DLD1 (cell line): ENCODE measurements around the gene TACC2.

Source experiments
- in situ Hi-C: cut with HindIII; loops from 2 replicates; pipeline ENCODE4 v1.10.0; 2017; ENCODE audit warnings: low sequenced_read_pairs

TACC2 gene

GRCh38 chr10:122288917-122289316, 300.0 kb downstream of the TACC2 start:
- in situ Hi-C loops = no loop called here

GRCh38 chr10:122290334-122290733, 301.4 kb downstream of the TACC2 start:
- in situ Hi-C loops = loop anchor here (10.0 kb wide), 1 partner anchor 144 kb away; no protein-coding TSS in a partner anchor

- in situ Hi-C loops = loop anchor here (10.0 kb wide), 1 partner anchor 144 kb away; no protein-coding TSS in a partner anchor
These were observed 302.0 kb downstream of the TACC2 start for GRCh38 chr10:122290833-122291532.

GRCh38 chr10:122291739-122292138, 302.8 kb downstream of the TACC2 start:
- in situ Hi-C loops = loop anchor here (10.0 kb wide), 1 partner anchor 143 kb away; no protein-coding TSS in a partner anchor

- in situ Hi-C loops = loop anchor here (10.0 kb wide), 1 partner anchor 142 kb away; no protein-coding TSS in a partner anchor
These were observed 303.4 kb downstream of the TACC2 start for GRCh38 chr10:122292376-122292775.

- in situ Hi-C loops = loop anchor here (10.0 kb wide), 1 partner anchor 141 kb away; no protein-coding TSS in a partner anchor
These were observed 304.4 kb downstream of the TACC2 start for GRCh38 chr10:122293156-122293960.

- in situ Hi-C loops = loop anchor here (10.0 kb wide), 1 partner anchor 141 kb away; no protein-coding TSS in a partner anchor
These were observed 305.0 kb downstream of the TACC2 start for GRCh38 chr10:122293961-122294380.

GRCh38 chr10:122294511-122295450, 305.8 kb downstream of the TACC2 start:
- in situ Hi-C loops = loop anchor here (10.0 kb wide), 1 partner anchor 140 kb away; no protein-coding TSS in a partner anchor

- in situ Hi-C loops = loop anchor here (10.0 kb wide), 1 partner anchor 139 kb away; no protein-coding TSS in a partner anchor
These were observed 306.5 kb downstream of the TACC2 start for GRCh38 chr10:122295451-122295809.

GRCh38 chr10:122296363-122297120, 307.6 kb downstream of the TACC2 start:
- in situ Hi-C loops = loop anchor here (10.0 kb wide), 1 partner anchor 138 kb away; no protein-coding TSS in a partner anchor

- in situ Hi-C loops = loop anchor here (10.0 kb wide), 1 partner anchor 137 kb away; no protein-coding TSS in a partner anchor
These were observed 308.6 kb downstream of the TACC2 start for GRCh38 chr10:122297583-122297982.

- in situ Hi-C loops = loop anchor here (10.0 kb wide), 1 partner anchor 137 kb away; no protein-coding TSS in a partner anchor
These were observed 309.2 kb downstream of the TACC2 start for GRCh38 chr10:122298206-122298597.

- in situ Hi-C loops = loop anchor here (10.0 kb wide), 1 partner anchor 136 kb away; no protein-coding TSS in a partner anchor
These were observed 309.8 kb downstream of the TACC2 start for GRCh38 chr10:122298598-122299301.

GRCh38 chr10:122299423-122300075, 310.6 kb downstream of the TACC2 start:
- in situ Hi-C loops = loop anchor here (10.0 kb wide), 1 partner anchor 135 kb away; no protein-coding TSS in a partner anchor

GRCh38 chr10:122301055-122301810, 312.3 kb downstream of the TACC2 start:
- in situ Hi-C loops = no loop called here

- in situ Hi-C loops = no loop called here
These were observed 312.8 kb downstream of the TACC2 start for GRCh38 chr10:122301811-122302115.

GRCh38 chr10:122302315-122302714, 313.4 kb downstream of the TACC2 start:
- in situ Hi-C loops = no loop called here
